PC-9 (cell line): ENCODE measurements around the gene TTLL5.

ENCODE experiments used
- CTCF ChIP-seq: fragments of 200-600 bp; sonication (generic); conservative IDR thresholded peaks from 2 replicates; pipeline ENCODE4 v1.6.1; 2017; ENCODE audit warnings: mixed run types, antibody characterized with exemption, mild to moderate bottlenecking, moderate library complexity
- EZH2 ChIP-seq: fragments of 200-600 bp; sonication (generic); IDR thresholded peaks from 2 replicates; pipeline ENCODE4 v1.8.0; 2017; ENCODE audit warnings: antibody characterized with exemption, low read depth

GRCh38 chr14:75769047-75769685 is 108.1 kb downstream of the TTLL5 start:
- TF ChIP-seq CTCF = no peak
- no peak for TF ChIP-seq EZH2
